Mesodermal cell (in vitro differentiated cells): ENCODE measurements around the gene PCDHB4.
"Not testable (repeated sequence)": the region's sequence is repeated elsewhere in the genome, so short reads cannot be mapped to it uniquely, and the experiment has no call there.

Experiments
- H3K27ac ChIP-seq: 2 replicates; pipeline ENCODE4 v1.7.0; 2013; ENCODE audit warnings: mild to moderate bottlenecking, low read depth, low read length, moderate library complexity; ENCODE audit not compliant: severe bottlenecking
- H3K36me3 ChIP-seq: 2 replicates; pipeline ENCODE4 v1.7.1; 2013; ENCODE audit warnings: mild to moderate bottlenecking, low read length, moderate library complexity; ENCODE audit not compliant: control insufficient read depth, insufficient read depth
- H3K4me1 ChIP-seq: one replicate; pipeline ENCODE4 v1.7.1; 2013; ENCODE audit warnings: mild to moderate bottlenecking, low read length; ENCODE audit not compliant: insufficient read depth, control insufficient read depth, poor library complexity, severe bottlenecking
- H3K4me3 ChIP-seq: 2 replicates; pipeline ENCODE4 v1.7.0; 2013; ENCODE audit warnings: low read length, control low read depth, mild to moderate bottlenecking; ENCODE audit not compliant: insufficient read depth, poor library complexity, severe bottlenecking; ENCODE audit errors: extremely low read depth
- H3K9me3 ChIP-seq: 2 replicates; pipeline ENCODE4 v1.7.1; 2013; ENCODE audit warnings: mild to moderate bottlenecking, low read length, moderate library complexity; ENCODE audit not compliant: control insufficient read depth
- WGBS, 2 experiments: methylation state at CpG; one replicate each; pipeline ENCODE4 v1.1.5; 2013; ENCODE audit warnings: missing lambda C conversion rate in 2 of 2; ENCODE audit not compliant: insufficient coverage in 2 of 2; 5-methylcytosine and 5-hydroxymethylcytosine counted together

Gene PCDHB4

DNA sequence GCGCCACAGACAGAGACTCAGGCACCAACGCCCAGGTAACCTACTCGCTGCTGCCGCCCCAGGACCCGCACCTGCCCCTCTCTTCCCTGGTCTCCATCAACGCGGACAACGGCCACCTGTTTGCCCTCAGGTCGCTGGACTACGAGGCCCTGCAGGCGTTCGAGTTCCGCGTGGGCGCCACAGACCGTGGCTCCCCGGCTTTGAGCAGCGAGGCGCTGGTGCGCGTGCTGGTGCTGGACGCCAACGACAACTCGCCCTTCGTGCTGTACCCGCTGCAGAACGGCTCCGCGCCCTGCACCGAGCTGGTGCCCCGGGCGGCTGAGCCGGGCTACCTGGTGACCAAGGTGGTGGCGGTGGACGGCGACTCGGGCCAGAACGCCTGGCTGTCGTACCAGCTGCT lies 19.5 kb upstream of the PCDHB4 start:
- H3K27ac ChIP-seq, H3K4me3 ChIP-seq, H3K4me1 ChIP-seq: not testable (repeated sequence)
- Histone ChIP-seq H3K9me3 (peaks cover 22% of the 10 kb centered on the region), H3K36me3 (peaks cover 27% of the 10 kb centered on the region)
- WGBS, 2 experiments = 90 to 100% methylated on average over 2 to 5 of the region's 39 CpGs

DNA sequence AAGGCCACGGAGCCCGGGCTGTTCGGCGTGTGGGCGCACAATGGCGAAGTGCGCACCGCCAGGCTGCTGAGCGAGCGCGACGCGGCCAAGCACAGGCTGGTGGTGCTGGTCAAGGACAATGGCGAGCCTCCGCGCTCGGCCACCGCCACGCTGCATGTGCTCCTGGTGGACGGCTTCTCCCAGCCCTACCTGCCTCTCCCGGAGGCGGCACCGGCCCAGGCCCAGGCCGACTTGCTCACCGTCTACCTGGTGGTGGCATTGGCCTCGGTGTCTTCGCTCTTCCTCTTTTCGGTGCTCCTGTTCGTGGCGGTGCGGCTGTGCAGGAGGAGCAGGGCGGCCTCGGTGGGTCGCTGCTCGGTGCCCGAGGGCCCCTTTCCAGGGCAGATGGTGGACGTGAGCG lies 19.1 kb upstream of the PCDHB4 start:
- H3K27ac ChIP-seq, H3K4me1 ChIP-seq, H3K4me3 ChIP-seq: not testable (repeated sequence)
- Histone ChIP-seq H3K36me3 (peaks cover 27% of the 10 kb centered on the region), H3K9me3 (peaks cover 22% of the 10 kb centered on the region)
- WGBS, 2 experiments = 95 to 99% methylated on average over 9 to 11 of the region's 38 CpGs

DNA sequence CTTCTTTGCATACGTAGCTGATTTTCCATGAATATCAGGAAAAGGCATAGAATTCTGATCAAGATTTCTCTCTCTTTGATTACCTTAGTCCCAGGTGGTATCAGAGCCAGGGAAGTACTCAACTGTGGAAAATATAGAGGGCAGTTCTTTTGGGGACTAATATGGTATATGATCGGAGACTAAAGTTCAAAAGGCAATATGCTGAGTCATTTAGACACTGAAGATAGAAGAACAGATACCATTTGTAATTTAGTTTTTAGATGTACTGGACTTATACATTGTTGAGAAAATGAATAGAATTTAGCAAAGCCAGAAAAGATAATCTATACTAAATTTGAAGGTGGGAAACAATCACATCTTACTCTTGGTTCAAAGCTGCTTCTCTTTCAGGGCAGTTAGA lies 16.3 kb upstream of the PCDHB4 start:
- Histone ChIP-seq H3K4me1 (no peaks in the 10 kb centered on the region), H3K36me3 (peaks cover 12% of the 10 kb centered on the region), H3K9me3 (peaks cover 13% of the 10 kb centered on the region), H3K27ac (no peak overlapping the region), H3K4me3 (no peak overlapping the region)
- 14% methylated on average over 1 of the region's 2 CpGs; no CpG with 5 or more reads in 1 of the 2 experiments for WGBS, 2 experiments

DNA sequence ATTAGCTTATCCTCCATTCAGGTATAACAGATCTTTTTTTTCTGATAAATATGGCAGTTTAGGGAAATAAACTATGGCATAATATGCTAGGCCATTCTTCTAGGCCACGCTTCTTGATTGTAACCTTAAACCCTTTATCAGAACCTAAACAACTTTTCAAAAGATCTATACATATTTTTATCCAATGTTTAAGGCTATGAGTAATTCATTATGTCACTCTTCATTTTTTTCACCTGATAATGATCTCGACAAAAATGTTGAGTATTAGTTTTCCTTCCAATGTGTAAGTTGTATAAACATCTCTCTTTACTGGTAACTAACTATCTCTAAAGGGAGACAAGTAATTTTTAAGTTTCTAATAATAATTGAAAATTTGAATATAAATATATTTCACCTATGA lies 2.4 kb upstream of the PCDHB4 start:
- H3K27ac ChIP-seq = no peak overlapping the region
- no CpG with 5 or more reads among the region's 2 CpGs for WGBS, 2 experiments
- peaks cover 12% of the 10 kb centered on the region for H3K9me3 ChIP-seq
- no peaks in the 10 kb centered on the region for H3K36me3 ChIP-seq
- no peak overlapping the region for H3K4me3 ChIP-seq
- H3K4me1 ChIP-seq = no peaks in the 10 kb centered on the region

DNA sequence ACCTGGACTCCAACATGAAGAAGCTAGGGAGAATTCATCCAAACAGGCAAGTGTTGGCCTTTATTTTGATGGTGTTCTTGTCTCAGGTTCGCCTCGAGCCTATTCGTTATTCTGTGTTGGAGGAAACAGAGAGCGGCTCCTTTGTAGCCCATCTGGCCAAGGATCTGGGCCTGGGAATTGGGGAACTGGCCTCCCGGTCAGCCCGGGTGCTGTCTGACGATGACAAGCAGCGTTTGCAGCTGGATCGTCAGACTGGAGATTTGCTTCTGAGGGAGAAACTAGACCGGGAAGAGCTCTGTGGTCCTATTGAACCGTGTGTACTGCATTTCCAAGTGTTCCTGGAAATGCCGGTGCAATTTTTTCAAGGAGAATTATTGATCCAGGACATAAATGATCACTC lies 367 bp downstream of the PCDHB4 start:
- H3K4me1 ChIP-seq = no peaks in the 10 kb centered on the region
- 89 to 90% methylated on average over 11 to 12 of the region's 12 CpGs for WGBS, 2 experiments
- H3K9me3 ChIP-seq = peaks cover 8% of the 10 kb centered on the region
- no peaks in the 10 kb centered on the region for H3K36me3 ChIP-seq
- no peak overlapping the region for H3K27ac ChIP-seq
- no peak overlapping the region for H3K4me3 ChIP-seq

DNA sequence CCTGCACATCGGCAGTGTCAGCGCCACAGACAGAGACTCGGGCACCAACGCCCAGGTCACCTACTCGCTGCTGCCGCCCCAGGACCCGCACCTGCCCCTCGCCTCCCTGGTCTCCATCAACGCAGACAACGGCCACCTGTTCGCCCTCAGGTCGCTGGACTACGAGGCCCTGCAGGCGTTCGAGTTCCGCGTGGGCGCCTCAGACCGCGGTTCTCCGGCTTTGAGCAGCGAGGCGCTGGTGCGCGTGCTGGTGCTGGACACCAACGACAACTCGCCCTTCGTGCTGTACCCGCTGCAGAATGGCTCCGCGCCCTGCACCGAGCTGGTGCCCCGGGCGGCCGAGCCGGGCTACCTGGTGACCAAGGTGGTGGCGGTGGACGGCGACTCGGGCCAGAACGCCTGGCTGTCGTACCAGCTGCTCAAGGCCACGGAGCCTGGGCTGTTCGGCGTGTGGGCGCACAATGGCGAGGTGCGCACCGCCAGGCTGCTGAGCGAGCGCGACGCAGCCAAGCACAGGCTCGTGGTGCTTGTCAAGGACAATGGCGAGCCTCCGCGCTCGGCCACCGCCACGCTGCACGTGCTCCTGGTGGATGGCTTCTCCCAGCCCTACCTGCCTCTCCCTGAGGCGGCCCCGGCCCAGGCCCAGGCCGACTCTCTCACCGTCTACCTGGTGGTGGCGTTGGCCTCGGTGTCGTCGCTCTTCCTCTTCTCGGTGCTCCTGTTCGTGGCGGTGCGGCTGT lies 1.9 kb downstream of the PCDHB4 start:
- not testable (repeated sequence) for H3K36me3 ChIP-seq, H3K4me1 ChIP-seq, H3K9me3 ChIP-seq, H3K27ac ChIP-seq, H3K4me3 ChIP-seq
- 97% methylated on average over 6 of the region's 73 CpGs; no CpG with 5 or more reads in 1 of the 2 experiments for WGBS, 2 experiments

DNA sequence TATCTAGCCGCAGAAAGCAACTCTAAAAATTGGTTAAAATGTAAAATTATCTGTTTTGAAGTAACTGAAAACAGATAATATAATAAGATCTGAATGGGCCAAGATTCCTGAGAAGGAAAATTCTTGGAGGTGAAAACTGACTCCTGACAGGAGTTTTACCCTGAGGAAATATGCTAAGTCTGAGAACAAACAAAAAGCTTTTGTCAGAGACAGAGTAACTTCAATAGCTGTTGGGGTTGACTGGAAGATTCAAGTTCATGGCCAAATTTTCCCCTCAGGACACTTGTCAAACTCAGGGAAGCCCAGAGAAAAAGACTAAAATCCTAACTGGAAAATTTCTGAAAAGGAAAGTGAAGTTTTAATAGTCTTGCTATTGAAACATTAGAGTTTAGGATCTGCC lies 5.7 kb downstream of the PCDHB4 start:
- Histone ChIP-seq H3K4me1 (no peaks in the 10 kb centered on the region), H3K4me3 (no peak overlapping the region), H3K36me3 (no peaks in the 10 kb centered on the region), H3K27ac (no peak overlapping the region), H3K9me3 (peaks cover 3% of the 10 kb centered on the region)
- WGBS, 2 experiments = no CpG with 5 or more reads among the region's 1 CpG

DNA sequence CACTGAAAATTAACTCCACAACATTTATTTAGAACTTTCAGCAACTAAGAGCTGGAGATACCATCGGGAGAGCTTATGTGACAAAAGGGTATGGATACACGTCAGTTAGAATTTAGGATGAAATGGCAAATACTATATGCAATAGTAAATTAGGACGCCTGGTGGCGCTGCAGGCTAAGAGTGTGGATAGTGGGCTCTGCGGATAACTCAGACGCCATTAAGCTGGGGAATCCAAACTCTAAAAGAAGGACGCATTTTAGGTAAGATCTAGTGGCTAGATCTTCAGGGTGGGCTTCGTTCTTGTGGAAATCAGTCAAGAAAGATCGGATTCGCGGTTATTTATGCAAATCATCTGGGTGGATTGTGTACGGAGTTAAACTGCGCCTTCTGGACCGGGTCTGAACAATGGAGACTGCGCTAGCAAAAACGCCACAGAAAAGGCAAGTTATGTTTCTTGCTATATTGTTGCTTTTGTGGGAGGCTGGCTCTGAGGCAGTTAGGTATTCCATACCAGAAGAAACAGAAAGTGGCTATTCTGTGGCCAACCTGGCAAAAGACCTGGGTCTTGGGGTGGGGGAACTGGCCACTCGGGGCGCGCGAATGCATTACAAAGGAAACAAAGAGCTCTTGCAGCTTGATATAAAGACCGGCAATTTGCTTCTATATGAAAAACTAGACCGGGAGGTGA lies 13.6 kb downstream of the PCDHB4 start, which contains the start of gene PCDHB5:
TSS of gene PCDHB5 (plus strand) at position 177 of the 688 bp plus-strand sequence. CDS start at position 406, 229 bp downstream.
- 89 to 91% methylated on average over 21 to 22 of the region's 22 CpGs for WGBS, 2 experiments
- Histone ChIP-seq H3K27ac (no peak within 1 kb of the TSS), H3K4me3 (no peak within 1 kb of the TSS), H3K36me3 (no peaks in the 10 kb centered on the region), H3K9me3 (peaks cover 16% of the 10 kb centered on the region), H3K4me1 (no peaks in the 10 kb centered on the region)

DNA sequence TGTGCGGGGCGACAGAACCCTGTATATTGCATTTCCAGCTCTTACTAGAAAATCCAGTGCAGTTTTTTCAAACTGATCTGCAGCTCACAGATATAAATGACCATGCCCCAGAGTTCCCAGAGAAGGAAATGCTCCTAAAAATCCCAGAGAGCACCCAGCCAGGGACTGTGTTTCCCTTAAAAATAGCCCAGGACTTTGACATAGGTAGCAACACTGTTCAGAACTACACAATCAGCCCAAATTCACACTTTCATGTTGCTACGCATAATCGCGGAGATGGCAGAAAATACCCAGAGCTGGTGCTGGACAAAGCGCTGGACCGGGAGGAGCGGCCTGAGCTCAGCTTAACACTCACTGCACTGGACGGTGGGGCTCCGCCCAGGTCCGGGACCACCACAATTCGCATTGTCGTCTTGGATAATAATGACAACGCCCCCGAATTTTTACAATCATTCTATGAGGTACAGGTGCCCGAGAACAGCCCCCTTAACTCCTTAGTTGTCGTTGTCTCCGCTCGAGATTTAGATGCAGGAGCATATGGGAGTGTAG lies 14.2 kb downstream of the PCDHB4 start:
- 95 to 98% methylated on average over 17 to 19 of the region's 19 CpGs for WGBS, 2 experiments

DNA sequence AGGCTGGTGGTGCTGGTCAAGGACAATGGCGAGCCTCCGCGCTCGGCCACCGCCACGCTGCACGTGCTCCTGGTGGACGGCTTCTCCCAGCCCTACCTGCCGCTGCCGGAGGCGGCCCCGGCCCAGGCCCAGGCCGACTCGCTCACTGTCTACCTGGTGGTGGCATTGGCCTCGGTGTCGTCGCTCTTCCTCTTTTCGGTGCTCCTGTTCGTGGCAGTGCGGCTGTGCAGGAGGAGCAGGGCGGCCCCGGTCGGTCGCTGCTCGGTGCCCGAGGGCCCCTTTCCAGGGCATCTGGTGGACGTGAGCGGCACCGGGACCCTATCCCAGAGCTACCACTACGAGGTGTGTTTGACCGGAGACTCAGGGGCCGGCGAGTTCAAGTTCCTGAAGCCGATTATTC lies 15.7 kb downstream of the PCDHB4 start:
- peaks cover 16% of the 10 kb centered on the region for H3K9me3 ChIP-seq
- H3K4me3 ChIP-seq, H3K36me3 ChIP-seq, H3K4me1 ChIP-seq, H3K27ac ChIP-seq: not testable (repeated sequence)
- WGBS, 2 experiments = 96 to 97% methylated on average over 16 to 27 of the region's 34 CpGs

More for the DNA sequence above, 14.2 kb downstream of the PCDHB4 start:
- H3K9me3 ChIP-seq = peaks cover 16% of the 10 kb centered on the region
- H3K4me1 ChIP-seq = no peaks in the 10 kb centered on the region
- H3K36me3 ChIP-seq = no peaks in the 10 kb centered on the region
- no peak overlapping the region for H3K4me3 ChIP-seq
- no peak overlapping the region for H3K27ac ChIP-seq

DNA sequence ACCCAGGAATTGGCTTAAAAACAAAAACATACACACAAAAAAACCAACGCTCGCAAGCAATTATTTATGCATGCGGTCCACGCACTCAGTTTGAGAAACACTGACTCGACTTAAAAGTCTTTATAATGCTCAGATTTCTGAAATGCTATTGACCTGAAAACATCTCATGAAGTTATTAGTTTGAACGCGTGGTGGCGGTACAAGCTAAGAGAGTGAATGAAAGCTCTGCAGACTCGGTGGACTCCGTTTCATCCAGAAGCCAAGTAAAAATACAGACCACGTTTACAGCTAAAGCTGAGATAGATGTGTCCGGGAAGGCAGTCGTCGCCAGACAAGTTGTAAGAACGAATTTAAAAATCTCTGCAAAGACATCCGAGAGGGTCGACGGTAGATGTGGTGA lies 28.2 kb downstream of the PCDHB4 start, which contains the start of gene PCDHB6:
TSS of gene PCDHB6 (plus strand) at position 246 of the 400 bp plus-strand sequence. CDS start 201 bp downstream, outside the sequence.
- WGBS, 2 experiments = 90 to 93% methylated on average over 15 to 17 of the region's 18 CpGs
- H3K27ac ChIP-seq = no peak within 1 kb of the TSS
- no peak within 1 kb of the TSS for H3K4me3 ChIP-seq
- H3K9me3 ChIP-seq = no peaks in the 10 kb centered on the region
- no peaks in the 10 kb centered on the region for H3K4me1 ChIP-seq
- no peaks in the 10 kb centered on the region for H3K36me3 ChIP-seq
